GM18858 (cell line): ENCODE results near the gene TMED10.

Source experiments
- ATAC-seq: cut with Tn5 transposase; IDR thresholded peaks from one replicate; pipeline ENCODE4 v1.9.1; 2021; ENCODE audit not compliant: unreplicated experiment

Gene TMED10

GRCh38 chr14:75091251-75091650, 85.2 kb downstream of the TMED10 start:
- no peak for ATAC-seq

- ATAC-seq, result no peak
Observed at GRCh38 chr14:75090353-75090752, 86.1 kb downstream of the TMED10 start.

- ATAC-seq, result no peak
Observed at GRCh38 chr14:75088566-75089373, 87.6 kb downstream of the TMED10 start.

GRCh38 chr14:75088153-75088552, 88.3 kb downstream of the TMED10 start:
- ATAC-seq, result no peak

- no peak for ATAC-seq
Observed at GRCh38 chr14:75084513-75084912, 91.9 kb downstream of the TMED10 start.

GRCh38 chr14:75083271-75083670, 93.1 kb downstream of the TMED10 start:
- no peak for ATAC-seq

GRCh38 chr14:75081660-75082229, 94.7 kb downstream of the TMED10 start:
- no peak for ATAC-seq
